Effector CD4-positive, alpha-beta T cell (primary cell): ENCODE data around the gene ALOXE3.

Experiments used
- DNase-seq: peaks from one replicate; pipeline ENCODE4 v3.0.0-alpha.2; 2020
- total RNA-seq: gene quantifications from one replicate; lab custom pipeline; 2026; lab: John Stamatoyannopoulos, UW

The ALOXE3 gene
- 2.8 reads per million, percentile 9 among the genes with 10 or more reads in this experiment for total RNA-seq

DNA sequence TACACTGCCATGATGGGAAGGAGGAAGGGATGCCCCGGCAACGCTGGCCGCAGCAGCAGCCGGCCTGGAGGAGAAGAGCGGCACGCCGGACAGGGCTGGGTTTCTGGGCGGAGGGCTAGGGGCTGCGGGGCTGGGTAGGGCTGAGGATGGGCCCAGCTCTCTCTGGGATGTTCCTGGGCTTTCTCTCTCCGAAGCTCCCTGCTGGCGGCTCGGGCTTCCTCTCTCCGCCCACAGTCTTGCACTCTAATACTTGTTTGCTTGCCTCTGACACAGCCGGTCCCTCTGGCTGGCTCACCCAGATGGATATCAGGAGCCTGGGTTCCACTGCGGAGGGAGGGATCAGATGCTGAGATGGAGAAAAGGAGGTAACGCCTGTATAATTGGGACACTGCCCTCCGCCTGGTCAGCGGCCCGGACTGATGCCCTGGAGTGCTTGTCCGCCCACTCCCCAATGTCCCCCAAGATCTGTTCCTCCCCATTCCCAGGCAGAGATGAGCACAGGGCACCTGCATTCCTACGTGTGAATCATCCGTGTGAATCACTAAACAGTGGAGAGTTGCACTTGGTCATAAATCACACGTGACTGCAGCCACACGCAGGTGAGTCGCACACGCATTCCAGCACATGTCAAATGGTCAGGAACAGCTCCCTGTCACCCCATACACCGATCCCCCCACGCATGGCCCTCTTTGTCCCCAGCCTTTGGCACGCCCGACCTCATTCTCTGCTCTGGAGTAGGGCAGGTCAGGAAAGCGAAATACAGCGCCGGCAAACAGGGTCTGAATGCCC, at the start of gene ALOXE3:
Gene ALOXE3, minus strand, starts transcription at position 535 of the 789 bp plus-strand sequence. Its CDS starts 524 bp downstream, at position 11.
- DNase-seq = no peak

DNA sequence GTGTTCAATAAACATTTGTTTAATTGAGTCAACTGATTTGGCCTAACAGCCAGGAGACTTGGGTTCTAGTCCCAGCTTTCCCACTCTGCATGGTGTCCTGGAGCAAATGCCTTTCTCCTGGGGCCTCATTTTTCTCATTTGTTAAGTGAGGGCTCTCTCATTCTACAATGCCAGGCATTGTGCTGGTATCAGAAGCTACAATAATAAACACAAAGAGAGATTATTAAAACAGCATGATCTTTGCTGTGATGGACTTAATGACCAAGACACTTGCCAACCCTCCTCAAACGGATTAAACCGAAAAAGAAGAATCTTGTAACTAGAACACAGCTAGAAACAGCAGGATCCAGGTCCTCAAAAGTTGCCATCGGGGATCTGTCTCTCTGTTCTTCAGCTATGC, 49.2 kb upstream of the ALOXE3 start:
- DNase-seq = no peak

DNA sequence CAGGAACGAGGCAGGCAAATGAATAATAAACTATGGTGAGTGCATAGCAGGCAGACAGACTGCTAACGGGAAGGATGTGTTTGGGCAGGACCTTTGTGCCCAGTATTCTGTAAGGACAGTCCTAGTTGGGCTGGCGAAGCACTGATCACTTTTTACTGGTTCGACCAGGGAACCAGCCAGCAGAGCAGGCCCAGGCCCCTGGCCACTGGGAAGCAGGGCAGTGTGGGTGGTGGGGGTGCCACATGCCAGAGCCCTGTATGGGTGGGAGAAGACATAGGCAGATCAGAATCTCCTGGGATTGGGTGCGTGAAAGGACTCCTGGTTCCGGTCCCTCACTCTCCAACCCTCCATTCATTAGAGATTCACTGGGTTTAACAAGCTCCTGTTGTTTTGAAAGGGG, 48.4 kb upstream of the ALOXE3 start:
- DNase-seq = no peak

DNA sequence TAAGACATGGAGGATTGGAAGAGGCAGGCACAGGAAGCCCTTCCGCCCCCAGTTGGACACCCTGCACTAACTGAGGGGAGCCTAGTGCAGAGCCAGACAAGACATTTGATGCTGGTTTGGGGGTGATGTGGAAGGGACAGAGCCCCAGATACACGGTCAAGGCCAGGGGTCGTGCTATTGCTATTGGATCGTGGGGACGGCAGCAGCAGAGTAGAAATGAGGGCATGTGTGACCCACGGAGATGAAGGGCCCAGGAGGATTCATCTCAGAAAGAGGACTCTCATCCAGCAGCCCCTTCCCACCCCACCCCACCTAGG, 46.5 kb upstream of the ALOXE3 start:
- DNase-seq = peak; percentile 11

DNA sequence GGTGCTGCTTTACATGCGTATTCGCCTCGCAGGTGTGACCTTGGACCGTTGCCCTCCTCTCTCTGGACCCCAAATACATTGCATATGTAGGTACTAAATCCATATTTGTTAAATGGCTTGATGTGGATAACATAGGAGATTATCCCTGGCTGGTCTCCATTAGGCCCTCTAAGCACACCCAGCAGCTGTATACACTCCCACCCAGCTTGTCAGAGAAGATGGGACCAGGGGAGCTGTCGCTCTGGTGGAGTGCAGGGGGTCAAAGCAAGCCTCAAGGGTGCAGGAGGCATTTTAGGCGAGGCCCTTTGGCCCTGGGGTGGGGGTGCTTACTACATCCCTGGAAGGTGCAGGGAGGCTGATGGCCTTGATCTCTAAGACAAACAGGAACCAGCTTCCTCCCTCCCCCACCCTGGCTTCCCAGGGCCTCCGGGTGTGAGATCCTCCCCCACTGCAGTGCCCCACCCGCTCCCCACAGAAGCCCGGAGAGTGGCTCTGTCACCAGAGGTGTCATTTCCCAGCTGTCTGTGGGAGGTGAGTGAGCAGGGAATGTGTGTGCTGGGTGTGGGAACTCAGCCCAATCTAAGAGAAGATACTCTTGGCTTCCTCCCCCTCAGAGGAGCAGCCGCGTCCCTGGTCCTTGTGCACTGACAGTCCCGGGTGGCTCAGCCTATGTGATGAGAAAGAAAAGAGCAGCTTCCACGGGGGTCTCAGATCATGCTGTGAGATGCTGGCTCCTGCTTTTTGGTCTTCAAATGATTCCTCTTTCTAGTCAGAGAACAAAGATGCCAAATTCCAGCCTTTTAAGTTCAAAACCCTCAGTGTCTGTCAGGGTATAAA, 45.9 kb upstream of the ALOXE3 start:
- DNase-seq = peak; percentile 63

DNA sequence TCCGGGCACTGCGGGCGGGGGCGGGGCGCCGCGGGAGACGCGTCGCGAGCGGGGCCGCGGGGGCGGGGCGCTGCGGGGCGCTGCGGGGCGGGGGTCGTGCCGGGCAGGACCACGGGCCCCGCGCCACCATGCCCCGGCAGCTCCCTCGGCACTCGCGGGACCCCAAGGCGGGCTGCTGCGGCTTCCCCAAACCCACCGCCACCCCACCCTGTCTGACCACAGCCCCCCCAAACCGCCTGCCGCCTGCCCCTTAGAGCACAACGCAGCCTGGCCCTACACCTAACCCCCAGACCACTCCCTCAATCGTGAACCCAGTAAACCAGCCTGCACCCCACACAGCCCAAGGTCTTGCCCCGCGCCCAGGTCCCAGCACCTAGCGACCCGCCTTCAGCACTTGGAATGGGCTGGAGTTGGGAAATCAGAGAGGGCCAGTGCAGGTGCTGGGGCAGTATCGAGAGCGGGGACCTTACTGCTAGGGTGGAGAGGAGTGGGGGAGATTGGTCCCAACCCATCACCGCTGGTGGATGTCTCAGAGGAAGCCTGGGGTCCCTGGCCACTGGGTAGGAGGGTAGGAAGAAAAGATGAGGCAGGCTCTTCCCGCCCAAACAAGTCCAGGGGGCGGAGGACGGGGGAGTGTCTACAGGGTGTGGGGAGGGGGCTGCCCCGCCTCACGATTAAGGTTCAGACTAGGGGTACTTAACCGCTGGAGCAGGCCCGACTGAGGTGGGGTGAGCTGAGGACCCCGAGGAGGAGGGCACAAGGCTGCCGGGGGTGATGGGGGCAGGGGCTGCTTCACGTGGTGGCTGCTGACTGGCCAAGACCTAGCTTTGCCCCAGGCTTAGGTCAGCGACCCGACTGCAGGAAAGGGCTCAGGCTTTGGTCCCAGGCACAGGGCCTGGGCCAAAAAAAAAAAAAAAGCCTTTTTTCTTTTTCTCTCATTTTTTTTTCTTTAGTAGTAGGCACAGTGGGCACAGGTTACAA, 45.0 kb upstream of the ALOXE3 start:
- peak; percentile 6 for DNase-seq

DNA sequence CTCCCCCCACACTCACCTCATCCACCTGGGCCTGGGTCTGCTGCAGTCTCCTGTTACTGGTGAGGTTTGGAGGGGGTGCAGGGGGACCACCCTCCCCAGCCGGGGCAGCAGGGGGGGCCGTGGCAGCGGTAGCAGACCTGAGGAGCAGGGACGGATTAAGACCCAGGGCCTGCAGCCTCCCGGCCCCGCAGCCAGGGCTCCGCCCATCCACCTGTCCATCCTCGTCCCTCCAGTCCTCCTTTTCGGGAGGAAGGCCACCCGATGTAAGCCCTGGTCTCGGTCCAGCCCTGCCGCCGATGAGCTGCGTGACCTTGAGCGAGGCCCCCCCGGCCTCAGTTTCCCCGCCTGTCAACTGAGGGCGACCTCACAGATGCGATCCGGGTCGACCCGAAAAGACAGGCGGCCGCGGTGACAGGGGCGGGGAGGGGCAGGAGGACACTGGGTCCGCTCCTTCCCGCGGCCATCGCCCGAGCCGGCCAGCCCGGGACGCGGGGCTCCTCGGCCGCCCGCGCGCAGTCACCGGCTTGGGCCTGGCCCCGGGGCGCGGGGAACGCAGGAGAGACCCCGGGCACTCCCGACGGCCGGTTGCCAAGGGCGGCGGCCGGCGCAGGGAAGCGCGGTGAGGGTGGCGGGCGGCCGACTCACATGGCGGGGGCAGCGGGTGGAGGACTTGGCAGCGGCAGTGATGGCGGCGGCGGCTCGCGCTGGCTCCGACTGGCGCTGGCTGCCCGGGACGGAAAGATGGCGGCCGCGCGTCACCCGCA, 44.1 kb upstream of the ALOXE3 start, which contains the start of gene VAMP2:
Gene VAMP2, minus strand, starts transcription at position 716 of the 764 bp plus-strand sequence. Its CDS starts 69 bp downstream, at position 647.
- peak; percentile 82 for DNase-seq

DNA sequence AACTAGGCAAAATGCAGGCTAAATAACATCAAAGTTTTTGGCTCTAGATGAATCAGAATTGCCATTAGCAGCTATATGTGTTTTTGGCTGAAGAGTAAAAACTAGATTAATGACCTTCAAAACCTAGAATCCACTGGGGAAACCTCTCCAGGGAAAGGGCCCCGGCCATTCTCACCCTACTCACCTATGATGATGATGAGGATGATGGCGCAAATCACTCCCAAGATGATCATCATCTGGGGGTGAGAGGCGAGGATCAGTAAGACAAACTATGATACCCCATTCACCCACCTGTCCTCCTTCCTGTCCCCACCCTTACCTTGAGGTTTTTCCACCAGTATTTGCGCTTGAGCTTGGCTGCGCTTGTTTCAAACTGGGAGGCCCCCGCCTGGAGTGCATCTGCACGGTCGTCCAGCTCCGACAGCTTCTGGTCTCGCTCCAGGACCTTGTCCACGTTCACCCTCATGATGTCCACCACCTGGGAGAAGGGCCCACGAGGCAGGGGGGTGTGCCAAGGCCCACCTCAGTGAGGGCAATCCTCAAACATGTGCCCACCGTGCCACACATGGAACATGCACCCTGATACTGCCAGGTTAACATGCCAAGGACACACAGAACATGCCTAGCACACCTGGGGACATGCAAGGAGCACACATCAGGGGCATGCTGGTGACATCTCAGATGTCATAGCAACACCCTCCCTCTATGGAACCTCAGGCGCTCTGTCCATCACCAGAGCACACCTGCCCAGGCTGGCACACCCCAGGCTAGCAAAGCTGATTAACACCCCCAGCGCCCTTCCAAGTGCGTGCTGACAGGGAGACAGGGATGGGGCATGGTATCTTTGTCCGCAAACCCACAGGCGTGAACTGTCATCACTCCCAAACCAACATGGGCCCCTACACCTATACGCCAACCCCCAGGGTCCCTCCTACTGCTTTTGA, 43.2 kb upstream of the ALOXE3 start:
- DNase-seq = peak; percentile 6

DNA sequence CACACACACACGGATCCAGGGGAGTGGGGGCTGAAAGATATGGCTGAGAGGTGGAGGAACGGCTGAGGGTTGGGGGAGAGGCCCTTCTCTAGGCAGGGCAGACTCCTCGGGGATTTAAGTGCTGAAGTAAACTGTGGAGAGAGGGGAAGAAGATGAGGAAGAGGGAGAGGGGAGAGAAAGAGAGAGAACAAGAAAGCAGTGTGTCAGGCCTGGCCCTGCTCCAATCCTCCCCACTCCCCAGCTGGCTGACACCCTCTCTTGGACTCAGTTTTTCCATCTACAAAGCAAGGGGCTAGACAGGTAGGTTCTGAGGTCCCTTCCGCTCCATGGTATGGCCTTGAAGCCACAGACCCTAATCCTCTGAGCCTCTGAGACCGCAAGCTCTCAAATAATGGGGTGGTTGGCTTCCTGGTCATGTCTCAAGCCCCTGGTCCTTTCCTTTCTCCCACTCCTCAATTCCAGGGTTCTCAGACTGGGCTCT, 42.5 kb upstream of the ALOXE3 start:
- no peak for DNase-seq

DNA sequence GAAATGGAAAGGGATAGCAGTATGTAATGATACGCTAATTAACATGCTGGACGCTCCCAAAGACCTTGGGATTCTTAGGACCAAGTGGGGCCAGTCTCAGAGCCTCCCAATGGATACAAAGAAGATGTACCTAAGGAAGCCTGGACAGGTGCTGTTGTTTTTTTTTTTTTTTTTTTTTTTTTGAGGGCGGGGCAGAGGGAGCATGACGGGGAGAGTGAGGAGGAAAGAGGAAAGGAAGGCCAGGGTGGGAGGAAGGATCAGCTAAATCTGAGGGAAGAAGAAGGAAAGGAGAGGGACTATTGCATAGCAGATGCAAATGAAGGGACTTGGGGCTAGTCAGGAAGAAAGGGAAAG, 41.9 kb upstream of the ALOXE3 start:
- no peak for DNase-seq

DNA sequence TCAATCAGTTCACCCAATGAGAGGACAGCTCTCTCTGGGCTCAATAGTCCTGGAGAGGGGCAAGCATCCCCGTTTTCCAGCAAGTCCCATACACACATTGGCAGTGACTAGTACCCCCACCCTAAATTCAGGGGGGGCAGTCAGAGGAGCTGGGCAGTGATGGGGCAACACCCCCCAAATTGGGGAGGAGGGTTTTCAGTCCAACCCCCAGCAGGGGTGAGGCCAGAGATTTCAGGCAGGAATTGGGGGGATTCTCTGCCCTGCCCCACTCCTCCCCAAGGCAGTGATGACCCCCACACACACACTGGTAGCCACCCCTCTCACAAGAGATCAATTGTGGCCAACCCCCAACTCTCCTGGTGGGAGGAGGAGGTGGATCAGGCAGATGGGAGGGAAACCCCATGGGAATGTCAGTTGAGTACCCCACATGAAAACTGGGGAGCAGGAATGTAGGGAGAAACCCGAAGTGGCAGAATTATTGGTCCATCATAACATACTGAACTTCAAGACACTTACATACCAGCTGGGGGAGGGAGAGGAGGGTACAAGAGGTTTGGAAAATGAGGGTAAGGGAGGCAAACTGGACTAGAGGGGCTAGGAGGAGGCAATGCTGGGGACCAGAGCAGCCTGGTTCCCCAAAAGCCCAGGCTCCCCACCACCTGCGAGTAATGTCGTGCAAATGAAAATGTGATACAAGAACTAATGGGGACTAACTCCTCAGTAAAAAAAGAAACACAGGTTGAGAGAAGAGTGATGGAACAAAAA, 41.3 kb upstream of the ALOXE3 start:
- DNase-seq = no peak

DNA sequence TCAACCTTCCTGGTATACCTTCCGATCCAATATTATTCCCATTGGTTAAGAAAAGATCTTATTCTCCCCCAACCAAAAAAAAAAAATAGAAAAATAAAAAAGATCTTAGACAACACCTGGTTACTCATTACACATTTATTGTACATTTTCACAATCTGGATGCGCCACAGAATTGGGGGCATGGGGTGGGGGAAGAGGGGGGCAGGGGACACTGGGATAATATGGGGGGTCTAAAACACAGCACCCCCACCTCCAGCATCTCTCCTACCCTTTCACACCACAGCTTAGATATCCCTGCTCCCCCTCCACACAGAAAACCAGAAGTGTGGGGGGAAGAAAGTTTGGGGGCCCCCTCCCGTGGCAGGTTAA, 40.7 kb upstream of the ALOXE3 start:
- DNase-seq = no peak

DNA sequence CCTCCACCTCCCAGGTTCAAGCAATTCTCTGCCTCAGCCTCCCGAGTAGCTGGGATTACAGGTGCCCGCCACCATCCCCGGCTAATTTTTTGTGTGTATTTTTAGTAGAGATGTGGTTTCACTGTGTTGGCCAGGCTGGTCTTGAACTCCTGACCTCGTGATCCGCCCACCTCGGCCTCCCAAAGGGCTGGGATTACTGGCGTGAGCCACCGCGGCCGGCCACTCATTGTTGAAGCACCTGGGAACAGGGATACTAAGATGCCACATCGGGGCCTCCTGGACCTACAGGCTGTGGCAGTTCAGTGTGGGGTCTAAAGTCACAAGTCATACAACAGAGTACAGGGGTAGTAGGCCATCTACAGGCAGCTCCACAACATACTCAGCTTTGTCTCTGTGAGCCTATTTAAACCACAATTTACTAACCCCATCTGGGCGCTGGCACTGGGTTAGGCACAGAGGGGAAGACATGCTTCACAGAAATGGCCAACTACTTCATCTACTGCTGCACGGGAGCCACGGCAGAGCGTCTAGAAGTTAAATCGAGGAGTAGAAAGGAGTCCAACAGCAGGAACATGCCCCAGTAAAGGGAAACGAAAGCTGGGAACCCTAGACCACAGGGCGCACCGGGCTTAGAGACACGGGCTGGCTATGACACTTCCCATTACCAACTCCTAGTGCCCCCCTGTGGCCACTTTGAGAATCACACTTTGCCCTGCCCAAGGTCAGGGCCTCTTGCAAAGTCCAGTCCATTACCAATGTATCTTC, 40.1 kb upstream of the ALOXE3 start:
- peak; percentile 84 for DNase-seq

DNA sequence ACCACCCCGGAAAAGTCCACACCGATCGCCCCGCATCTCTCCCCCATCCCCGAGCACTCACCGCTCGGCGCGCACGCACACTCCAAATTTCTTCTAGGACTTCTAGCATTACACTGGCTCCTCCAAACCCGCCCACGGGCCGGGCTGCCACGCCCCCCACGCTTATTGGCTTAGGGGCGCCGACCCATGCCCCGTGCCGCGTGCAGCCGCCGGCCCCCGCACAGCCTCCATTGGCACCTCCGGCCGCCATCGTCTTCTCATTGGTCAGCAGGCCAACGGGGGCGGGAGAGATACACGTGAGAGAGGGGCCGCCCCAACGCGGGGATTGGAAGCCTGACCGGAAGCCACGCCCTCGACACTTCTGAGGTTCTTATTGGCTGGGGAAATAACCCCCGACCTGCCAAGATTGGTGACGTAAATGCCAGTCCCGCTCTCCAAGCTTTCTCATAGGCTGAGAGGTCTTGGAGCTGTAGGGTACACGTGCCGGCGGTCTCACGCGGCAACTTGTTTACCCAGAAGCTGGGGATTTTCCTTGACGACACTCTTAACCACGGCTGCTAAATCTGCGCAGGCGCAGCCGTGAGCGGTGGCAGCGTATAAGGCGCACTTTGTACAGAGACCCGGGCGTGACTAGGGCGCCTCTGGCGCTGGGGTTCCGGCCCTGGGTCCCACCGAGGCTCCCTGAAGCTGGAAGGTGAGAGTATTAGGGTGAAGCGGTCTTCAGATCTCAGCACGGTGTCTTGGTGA, 38.1 kb upstream of the ALOXE3 start:
- DNase-seq = peak; percentile 100

DNA sequence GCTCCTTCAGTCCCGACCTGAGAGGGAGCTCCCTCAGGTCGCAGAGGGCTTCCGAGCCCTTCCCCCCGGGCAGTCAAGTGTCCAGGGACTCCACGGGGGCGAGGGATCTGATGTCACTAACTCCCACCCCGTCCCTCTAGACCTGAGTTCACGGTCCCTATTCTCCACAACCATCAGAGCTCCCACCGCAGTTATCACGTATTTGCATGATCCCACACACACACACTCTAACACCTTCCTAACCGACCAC, 37.6 kb upstream of the ALOXE3 start:
- no peak for DNase-seq

DNA sequence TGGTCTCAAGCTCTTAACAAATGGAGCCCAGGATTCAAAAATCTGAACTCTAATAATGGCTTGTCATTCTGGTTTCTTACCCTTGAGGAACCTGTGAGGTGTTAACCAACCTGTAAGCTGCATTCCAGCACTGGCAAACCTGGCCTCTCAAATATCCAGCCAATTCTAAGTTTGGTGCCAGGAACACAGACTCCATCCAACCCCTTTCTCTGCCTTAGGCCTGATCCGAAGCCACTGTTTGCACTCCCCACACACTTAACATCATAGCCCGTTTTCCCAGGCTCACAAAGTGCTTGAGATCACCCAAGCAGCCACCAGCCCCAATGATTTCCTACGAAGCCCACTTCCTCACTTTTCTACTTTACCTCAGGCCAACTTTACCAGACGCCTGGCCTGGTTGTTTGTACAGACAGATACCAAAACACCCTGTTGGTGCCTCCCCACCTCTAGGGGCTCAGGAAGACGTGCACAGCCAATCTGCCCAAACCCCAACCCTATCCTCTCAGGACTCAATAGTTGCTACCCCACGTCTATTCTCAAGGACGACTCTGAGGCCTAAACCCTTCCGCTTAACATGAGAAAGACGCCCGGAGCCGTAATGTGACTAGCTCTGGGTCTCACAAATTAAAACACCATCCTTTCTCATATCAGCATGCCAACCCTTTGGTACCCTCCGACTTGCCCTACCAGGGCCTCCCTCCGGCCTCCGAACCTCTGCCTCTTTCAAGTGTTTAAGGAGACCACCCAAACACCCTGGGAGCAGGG, 37.1 kb upstream of the ALOXE3 start:
- peak; percentile 6 for DNase-seq

DNA sequence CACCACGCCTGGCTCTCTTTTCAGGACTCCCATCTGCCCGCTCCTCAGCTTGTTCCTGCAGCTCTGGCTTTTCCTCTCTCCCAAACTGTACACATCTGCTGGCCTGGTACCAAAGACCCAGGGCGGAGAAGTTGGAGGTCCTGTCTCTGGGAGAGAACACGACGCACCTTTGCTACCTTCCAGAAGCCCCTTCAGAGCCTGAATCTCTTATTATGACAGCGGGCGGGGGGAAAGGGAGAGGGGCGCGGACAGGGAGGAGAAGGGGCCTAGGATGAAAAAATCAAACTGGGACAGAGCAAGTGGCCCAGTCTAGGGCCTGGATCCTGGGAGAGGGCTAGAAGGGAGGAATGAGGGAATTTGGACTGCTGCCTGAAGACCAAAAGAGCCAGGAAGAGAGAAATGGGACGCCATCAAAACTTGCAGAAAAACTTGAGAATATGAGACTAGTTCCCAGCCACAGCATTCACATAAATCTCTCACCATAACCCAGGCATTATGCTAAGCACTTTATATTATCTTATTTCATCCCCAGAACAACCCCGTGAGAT, 36.4 kb upstream of the ALOXE3 start:
- DNase-seq = no peak
